A549 (cell line): ENCODE results near the gene DAD1.

Experiments
- CBX2 ChIP-seq: fragments of 200-600 bp; sonication (generic); IDR thresholded peaks from 2 replicates; pipeline ENCODE4 v1.6.1; 2016; ENCODE audit warnings: low read depth, mild to moderate bottlenecking, borderline replicate concordance
- CHD2 ChIP-seq: fragments of 150-350 bp; IDR thresholded peaks from 2 replicates; pipeline ENCODE4 v1.6.1; 2014; ENCODE audit warnings: low read length; ENCODE audit not compliant: partially characterized antibody
- CTCF ChIP-seq: fragments of >200 bp; sonication (Bioruptor Twin); formaldehyde crosslinking; IDR thresholded peaks from 3 replicates; pipeline ENCODE4 v1.5.1; 2016
- EP300 ChIP-seq, 2 experiments: fragments of >200 bp; sonication (Bioruptor Twin); formaldehyde crosslinking; IDR thresholded peaks; 2 replicates in 1 of 2; 3 replicates in 1 of 2; pipeline ENCODE4 v1.6.1; 2016 to 2017
- POLR2A ChIP-seq: IDR thresholded peaks from 2 replicates; pipeline ENCODE4 v1.6.1; 2012; ENCODE audit warnings: mild to moderate bottlenecking, low read length
- REST ChIP-seq: fragments of 200-600 bp; sonication (generic); IDR thresholded peaks from 2 replicates; pipeline ENCODE4 v1.6.1; 2016; ENCODE audit warnings: antibody characterized with exemption, mild to moderate bottlenecking, moderate library complexity
- USF2 ChIP-seq: fragments of 450-650 bp; IDR thresholded peaks from 2 replicates; pipeline ENCODE4 v1.6.1; 2014; ENCODE audit warnings: antibody characterized with exemption

DNA sequence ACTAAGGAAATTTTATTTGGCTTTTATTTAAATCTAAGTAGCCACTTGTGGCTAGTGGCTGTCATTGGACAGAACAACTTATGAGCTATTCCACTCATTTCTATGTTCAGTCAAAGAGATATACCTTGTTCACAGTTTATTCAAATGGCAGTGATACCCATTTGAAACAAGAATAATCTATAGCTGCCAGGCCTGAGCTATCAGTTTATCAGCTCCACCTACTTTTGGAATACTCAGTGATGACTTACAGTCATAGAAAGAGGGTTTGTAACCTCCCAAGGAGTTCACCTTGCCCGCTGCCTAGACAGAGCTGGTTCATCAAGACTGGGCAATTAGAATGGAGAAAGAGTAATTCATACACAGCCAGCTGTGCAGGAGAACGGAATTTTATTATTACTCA, 4.6 kb upstream of the DAD1 start:
- TF ChIP-seq USF2 (no peak), EP300 (IDR thresholded peaks at IDR 0.05) (no peak), POLR2A (no peak), CTCF (no peak), CBX2 (no peak), REST (no peak), CHD2 (no peak)
